ENCODE measurements around the gene BTN3A1.

DNA sequence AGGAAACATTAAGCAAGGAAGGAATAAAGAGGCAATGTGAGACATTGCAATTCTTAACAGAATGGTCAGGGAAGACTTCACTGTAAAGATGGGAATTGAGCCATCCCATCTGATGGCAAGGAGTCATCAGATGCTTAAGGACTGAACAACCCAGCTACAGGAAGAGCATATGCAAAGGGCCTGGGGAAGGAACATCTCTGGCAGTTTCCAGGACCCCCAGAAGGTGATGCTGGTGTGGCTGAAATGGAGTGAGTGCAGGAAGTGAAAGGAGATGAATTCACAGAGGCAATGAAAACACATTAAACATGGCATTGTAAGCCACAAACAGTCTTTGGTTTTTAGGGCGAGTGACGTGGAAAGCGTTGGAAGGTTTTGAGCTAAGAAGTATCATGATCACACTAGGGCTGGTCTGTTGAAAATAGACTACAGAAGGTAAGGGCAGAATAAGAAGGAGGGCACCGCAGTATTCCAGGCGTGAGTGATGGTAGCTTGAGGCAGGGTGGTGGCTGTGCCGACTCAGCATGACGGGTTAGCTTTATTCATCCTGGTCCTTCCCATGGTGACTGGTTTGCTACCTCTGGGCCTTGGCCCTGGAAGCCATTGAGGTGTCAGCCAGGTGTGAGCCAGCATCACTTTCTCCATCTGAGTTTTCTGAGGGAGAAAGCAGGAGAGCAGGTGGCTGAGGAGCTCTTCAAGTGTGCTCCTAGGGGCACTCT lies 62.5 kb downstream of the BTN3A1 start:
- TF ChIP-seq POLR2AphosphoS5 (IDR thresholded peaks at IDR 0.05; ENCODE audit: low read depth, low read length) (no peak), TAF1 (IDR thresholded peaks at IDR 0.05; ENCODE audit: borderline replicate concordance, low read depth, low read length) (no peak)
